ENCODE measurements around the gene HSCB.

- TF ChIP-seq RBM22 (IDR thresholded peaks at IDR 0.05; ENCODE audit: low read depth, low read length, poor library complexity, severe bottlenecking) (no peak), CTCF (IDR thresholded peaks at IDR 0.05 in 2 of 3, conservative IDR thresholded peaks at IDR 0.05 in 1 of 3; ENCODE audit: insufficient read depth in 2 of 3, low read depth in 1 of 3, low read length in 3 of 3) (no peak), BHLHE40 (IDR thresholded peaks at IDR 0.05; ENCODE audit: low read length) (no peak), NRF1 (conservative IDR thresholded peaks at IDR 0.05 in 1 of 2, IDR thresholded peaks at IDR 0.05 in 1 of 2) (no peak), CHD4 (IDR thresholded peaks at IDR 0.05; ENCODE audit: insufficient read depth, insufficient replicate concordance, low read depth, low read length, poor library complexity, severe bottlenecking) (no peak), POLR2AphosphoS5 (IDR thresholded peaks at IDR 0.05; ENCODE audit: control insufficient read depth, insufficient read depth, low read depth, low read length) (no peak), ZNF717 (CRISPR knock-in tag; IDR thresholded peaks at IDR 0.05) (no peak), TAF1 (IDR thresholded peaks at IDR 0.05; ENCODE audit: control insufficient read depth, extremely low read depth, insufficient read depth, low read length, severe bottlenecking) (no peak), MCM2 (IDR thresholded peaks at IDR 0.05; ENCODE audit: low read depth) (no peak), MAFK (IDR thresholded peaks at IDR 0.05; ENCODE audit: low read length) (no peak), MECOM (CRISPR knock-in tag; IDR thresholded peaks at IDR 0.05) (no peak), JUNB (CRISPR knock-in tag; conservative IDR thresholded peaks at IDR 0.05) (no peak)
Measured at GRCh38 chr22:28791124-28791523, 49.3 kb downstream of the HSCB start.

All from K562 (cell line).